Astrocyte (in vitro differentiated cells and primary cell): Measurements from ENCODE around the gene TCF7L2. TPM values are rescaled to one million over a fixed set of nuclear protein-coding genes. Genes with fewer than 3 reads are reported as not detected.

ENCODE experiments used
- DNase-seq: peaks from one replicate; pipeline ENCODE4 v3.0.0-alpha.2; 2010; ENCODE audit warnings: low read depth
- FAIRE-seq: peaks from 2 replicates; lab custom pipeline; 2011; peaks lifted over from hg19 to GRCh38; lab: Jason Lieb, UNC
- H2AFZ ChIP-seq: 2 replicates; pipeline ENCODE4 v1.6.0; 2012; ENCODE audit warnings: low read depth, low read length, inconsistent platforms
- H3K27ac ChIP-seq: 2 replicates; pipeline ENCODE4 v1.5.1; 2011; ENCODE audit warnings: low read depth, low read length, inconsistent platforms
- H3K27me3 ChIP-seq: 2 replicates; pipeline ENCODE4 v1.6.0; 2011; ENCODE audit warnings: low read length, inconsistent platforms; ENCODE audit not compliant: insufficient read depth
- H3K36me3 ChIP-seq: 2 replicates; pipeline ENCODE4 v1.5.1; 2011; ENCODE audit warnings: low read length, inconsistent platforms; ENCODE audit not compliant: insufficient read depth
- H3K4me1 ChIP-seq: 2 replicates; pipeline ENCODE4 v1.5.1; 2011; ENCODE audit warnings: low read length, inconsistent platforms; ENCODE audit not compliant: insufficient read depth
- H3K4me2 ChIP-seq: 2 replicates; pipeline ENCODE4 v1.6.0; 2012; ENCODE audit warnings: low read length, inconsistent platforms
- H3K4me3 ChIP-seq: 2 replicates; pipeline ENCODE4 v1.5.1; 2011; ENCODE audit warnings: low read depth, mild to moderate bottlenecking, low read length, inconsistent platforms; ENCODE audit not compliant: insufficient read depth
- H3K79me2 ChIP-seq: 2 replicates; pipeline ENCODE4 v1.6.0; 2012; ENCODE audit warnings: mild to moderate bottlenecking, low read length, inconsistent platforms; ENCODE audit not compliant: insufficient read depth
- H3K9ac ChIP-seq: 2 replicates; pipeline ENCODE4 v1.6.0; 2012; ENCODE audit warnings: mild to moderate bottlenecking, low read length, inconsistent platforms
- H3K9me3 ChIP-seq: 2 replicates; pipeline ENCODE4 v1.5.1; 2012; ENCODE audit warnings: low read depth, mild to moderate bottlenecking, low read length, inconsistent platforms; ENCODE audit not compliant: insufficient read depth
- H4K20me1 ChIP-seq: 2 replicates; pipeline ENCODE4 v1.6.0; 2012; ENCODE audit warnings: low read length, inconsistent platforms; ENCODE audit not compliant: insufficient read depth
- H3K27ac Mint-ChIP-seq: one replicate; pipeline ENCODE4 v1.8.0; 2021; ENCODE audit warnings: mild to moderate bottlenecking, mixed read lengths; ENCODE audit not compliant: unreplicated experiment
- H3K27me3 Mint-ChIP-seq: one replicate; pipeline ENCODE4 v1.8.0; 2021; ENCODE audit warnings: low read depth, mixed read lengths; ENCODE audit not compliant: unreplicated experiment
- H3K36me3 Mint-ChIP-seq: one replicate; pipeline ENCODE4 v1.8.0; 2021; ENCODE audit warnings: low read depth, mixed read lengths; ENCODE audit not compliant: unreplicated experiment
- H3K4me1 Mint-ChIP-seq: one replicate; pipeline ENCODE4 v1.8.0; 2021; ENCODE audit warnings: low read depth, mixed read lengths; ENCODE audit not compliant: unreplicated experiment
- H3K4me3 Mint-ChIP-seq: one replicate; pipeline ENCODE4 v1.8.0; 2021; ENCODE audit warnings: mild to moderate bottlenecking, moderate library complexity, mixed read lengths; ENCODE audit not compliant: unreplicated experiment
- H3K9me3 Mint-ChIP-seq: one replicate; pipeline ENCODE4 v1.8.0; 2021; ENCODE audit warnings: mild to moderate bottlenecking, mixed read lengths; ENCODE audit not compliant: unreplicated experiment
- EZH2 ChIP-seq: IDR thresholded peaks from 2 replicates; pipeline ENCODE4 v1.6.1; 2012; ENCODE audit warnings: mild to moderate bottlenecking, low read length, inconsistent platforms; ENCODE audit not compliant: insufficient read depth
- total RNA-seq: library from RNA; stranded (reverse); gene quantifications from 2 replicates; pipeline ENCODE4 v1.2.1, GENCODE V29; 2021
- TF ChIP-seq, protein P1 (sequence below): IDR thresholded peaks from 2 replicates; pipeline ENCODE4 v1.5.1; 2011; ENCODE audit warnings: low read depth, mild to moderate bottlenecking, inconsistent platforms, low read length, moderate library complexity; ENCODE audit not compliant: insufficient read depth

Gene TCF7L2
- total RNA-seq, 1 donor from 2014 or later = 52.4 TPM

DNA sequence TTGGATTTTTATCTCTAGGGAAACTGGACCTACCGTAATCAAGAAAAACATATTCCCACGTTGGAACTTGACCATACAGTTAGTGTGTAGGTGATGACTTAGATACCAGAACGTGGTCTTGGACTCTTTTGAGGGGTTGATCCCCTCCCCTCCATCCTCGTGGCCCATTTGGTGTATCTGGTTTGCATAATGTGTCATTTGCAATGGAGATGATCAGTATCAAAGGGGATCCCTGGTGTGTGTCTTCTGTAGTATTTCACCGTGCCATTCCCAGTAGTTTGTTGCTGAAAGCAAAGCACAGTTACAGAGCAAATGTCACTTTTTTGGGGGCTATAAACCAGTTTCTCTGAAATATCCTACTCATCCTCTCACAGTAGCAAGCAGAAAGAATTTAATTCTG lies 217.7 kb downstream of the TCF7L2 start:
- Histone ChIP-seq H3K27ac (no peak overlapping the region), H3K27me3 (no peaks in the 10 kb centered on the region), H4K20me1 (peaks cover 4% of the 10 kb centered on the region), H3K4me2 (no peak overlapping the region), H3K4me1 (no peaks in the 10 kb centered on the region), H3K9me3 (no peaks in the 10 kb centered on the region), H3K9ac (no peak overlapping the region), H3K4me3 (no peak overlapping the region), H2AFZ (no peak overlapping the region), H3K79me2 (no peaks in the 10 kb centered on the region), H3K36me3 (peaks cover 4% of the 10 kb centered on the region)
- no peak overlapping the region for H3K27ac Mint-ChIP-seq
- no peak for TF ChIP-seq EZH2
- TF ChIP-seq, protein P1, sequence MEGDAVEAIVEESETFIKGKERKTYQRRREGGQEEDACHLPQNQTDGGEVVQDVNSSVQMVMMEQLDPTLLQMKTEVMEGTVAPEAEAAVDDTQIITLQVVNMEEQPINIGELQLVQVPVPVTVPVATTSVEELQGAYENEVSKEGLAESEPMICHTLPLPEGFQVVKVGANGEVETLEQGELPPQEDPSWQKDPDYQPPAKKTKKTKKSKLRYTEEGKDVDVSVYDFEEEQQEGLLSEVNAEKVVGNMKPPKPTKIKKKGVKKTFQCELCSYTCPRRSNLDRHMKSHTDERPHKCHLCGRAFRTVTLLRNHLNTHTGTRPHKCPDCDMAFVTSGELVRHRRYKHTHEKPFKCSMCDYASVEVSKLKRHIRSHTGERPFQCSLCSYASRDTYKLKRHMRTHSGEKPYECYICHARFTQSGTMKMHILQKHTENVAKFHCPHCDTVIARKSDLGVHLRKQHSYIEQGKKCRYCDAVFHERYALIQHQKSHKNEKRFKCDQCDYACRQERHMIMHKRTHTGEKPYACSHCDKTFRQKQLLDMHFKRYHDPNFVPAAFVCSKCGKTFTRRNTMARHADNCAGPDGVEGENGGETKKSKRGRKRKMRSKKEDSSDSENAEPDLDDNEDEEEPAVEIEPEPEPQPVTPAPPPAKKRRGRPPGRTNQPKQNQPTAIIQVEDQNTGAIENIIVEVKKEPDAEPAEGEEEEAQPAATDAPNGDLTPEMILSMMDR = no peak
- no peaks in the 10 kb centered on the region for H3K9me3 Mint-ChIP-seq
- H3K36me3 Mint-ChIP-seq = peaks cover 13% of the 10 kb centered on the region
- H3K4me1 Mint-ChIP-seq = peaks cover 5% of the 10 kb centered on the region
- no peak for FAIRE-seq
- no peak overlapping the region for H3K4me3 Mint-ChIP-seq
- DNase-seq = no peak
- no peaks in the 10 kb centered on the region for H3K27me3 Mint-ChIP-seq

- Histone ChIP-seq H3K9me3 (no peaks in the 10 kb centered on the region), H4K20me1 (peaks cover 4% of the 10 kb centered on the region), H3K4me1 (no peaks in the 10 kb centered on the region), H2AFZ (no peak overlapping the region), H3K27ac (no peak overlapping the region), H3K4me3 (no peak overlapping the region), H3K79me2 (no peaks in the 10 kb centered on the region), H3K27me3 (no peaks in the 10 kb centered on the region), H3K9ac (no peak overlapping the region), H3K36me3 (peaks cover 4% of the 10 kb centered on the region), H3K4me2 (no peak overlapping the region)
- peaks cover 2% of the 10 kb centered on the region for H3K4me1 Mint-ChIP-seq
- FAIRE-seq (no peak), DNase-seq (no peak)
- H3K36me3 Mint-ChIP-seq = peaks cover 12% of the 10 kb centered on the region
- TF ChIP-seq, protein P1 = no peak
- TF ChIP-seq EZH2 = no peak
- no peak overlapping the region for H3K4me3 Mint-ChIP-seq
- no peaks in the 10 kb centered on the region for H3K9me3 Mint-ChIP-seq
- no peak overlapping the region for H3K27ac Mint-ChIP-seq
- H3K27me3 Mint-ChIP-seq = no peaks in the 10 kb centered on the region
These were observed 218.5 kb downstream of the TCF7L2 start for GRCh38 chr10:113168584-113168983.

DNA sequence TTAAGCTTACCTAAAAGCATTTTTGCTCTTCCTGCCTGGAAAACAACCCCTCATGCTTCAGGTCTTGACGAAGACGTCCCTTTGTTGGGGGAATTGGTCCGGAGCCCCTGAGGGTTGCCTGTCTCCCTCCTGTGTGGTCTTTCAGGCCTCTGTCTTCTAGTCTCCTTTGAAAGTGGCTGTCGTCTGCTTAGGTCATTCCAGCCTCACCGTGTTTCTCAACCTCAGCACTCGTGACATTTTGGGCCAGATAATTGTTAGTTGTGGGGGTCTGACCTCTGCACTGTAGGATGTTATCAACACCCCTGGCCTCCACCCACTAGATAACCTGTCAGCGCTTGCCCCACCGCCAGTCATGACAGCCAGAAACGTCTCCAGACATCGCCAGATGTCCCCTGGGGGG lies 219.1 kb downstream of the TCF7L2 start:
- H2AFZ ChIP-seq = no peak overlapping the region
- Mint-ChIP-seq H3K27ac (no peak overlapping the region), H3K4me1 (no peaks in the 10 kb centered on the region), H3K36me3 (peaks cover 11% of the 10 kb centered on the region), H3K9me3 (no peaks in the 10 kb centered on the region), H3K27me3 (no peaks in the 10 kb centered on the region), H3K4me3 (no peak overlapping the region)
- FAIRE-seq = no peak
- H3K9me3 ChIP-seq = no peaks in the 10 kb centered on the region
- no peak overlapping the region for H3K4me3 ChIP-seq
- H4K20me1 ChIP-seq = no peaks in the 10 kb centered on the region
- H3K4me2 ChIP-seq = no peak overlapping the region
- H3K27ac ChIP-seq = no peak overlapping the region
- TF ChIP-seq, protein P1 = no peak
- no peak for TF ChIP-seq EZH2
- H3K27me3 ChIP-seq = no peaks in the 10 kb centered on the region
- no peaks in the 10 kb centered on the region for H3K79me2 ChIP-seq
- no peaks in the 10 kb centered on the region for H3K4me1 ChIP-seq
- H3K9ac ChIP-seq = no peak overlapping the region
- H3K36me3 ChIP-seq = peaks cover 4% of the 10 kb centered on the region
- no peak for DNase-seq
